Skeletal muscle tissue (tissue), 4 donors: ENCODE measurements around the gene C7. TPM values are rescaled to one million over a fixed set of nuclear protein-coding genes. Genes with fewer than 3 reads are reported as not detected.
"Not testable (repeated sequence)": the region's sequence is repeated elsewhere in the genome, so short reads cannot be mapped to it uniquely, and the experiment has no call there.

Experiments used
- H3K27ac ChIP-seq: one replicate; pipeline ENCODE4 v1.7.0; 2013; ENCODE audit warnings: mild to moderate bottlenecking, low read depth, low read length, inconsistent platforms
- H3K27me3 ChIP-seq, 3 donors: one replicate each; pipeline ENCODE4 v1.7.0; 2013; ENCODE audit warnings: low read length in 3 of 3; ENCODE audit not compliant: control insufficient read depth in 3 of 3, insufficient read depth in 3 of 3
- H3K36me3 ChIP-seq, 3 donors: one replicate each; pipeline ENCODE4 v1.7.0; 2013; ENCODE audit warnings: low read length in 3 of 3; ENCODE audit not compliant: control insufficient read depth in 3 of 3, insufficient read depth in 3 of 3
- H3K4me1 ChIP-seq, 3 donors: one replicate each; pipeline ENCODE4 v1.7.0; 2013; ENCODE audit warnings: low read length in 3 of 3, mild to moderate bottlenecking in 3 of 3; ENCODE audit not compliant: control insufficient read depth in 3 of 3, insufficient read depth in 3 of 3
- H3K4me3 ChIP-seq, 3 donors: one replicate each; pipeline ENCODE4 v1.7.0; 2013; ENCODE audit warnings: low read length in 3 of 3
- H3K9ac ChIP-seq, 3 donors: one replicate each; pipeline ENCODE4 v1.7.0; 2013; ENCODE audit warnings: low read length in 3 of 3, mild to moderate bottlenecking in 3 of 3, moderate library complexity in 2 of 3, low read depth in 1 of 3
- H3K9me3 ChIP-seq, 3 donors: one replicate each; pipeline ENCODE4 v1.7.0; 2013; ENCODE audit warnings: low read length in 3 of 3; ENCODE audit not compliant: control insufficient read depth in 3 of 3
- total RNA-seq: library from RNA; depleted of rRNA; stranded (reverse); fragments of >200 nt; gene quantifications from one replicate; pipeline ENCODE4 v1.2.3, GENCODE V29; 2014
- donor health status: Osteomylitis.

Gene C7
- 15.1 TPM for total RNA-seq

GRCh38 chr5:40909264-40909663, at the start of gene C7:
C7 (plus strand) TSS chr5:40909497; CDS start chr5:40909611, 114 bp downstream.
- Histone ChIP-seq H3K4me3 (no peak within 1 kb of the TSS), H3K36me3 (no peaks in the 10 kb centered on the region), H3K9ac (no peak within 1 kb of the TSS), H3K27me3 (no peaks in the 10 kb centered on the region), H3K4me1 (peaks cover 2 to 9% (median 7%) of the 10 kb centered on the region in 3 donors), H3K9me3 (no peaks in the 10 kb centered on the region), H3K27ac (no peak within 1 kb of the TSS)

GRCh38 chr5:40860711-40861110, 48.6 kb upstream of the C7 start:
- Histone ChIP-seq H3K36me3 (no peaks in the 10 kb centered on the region), H3K27me3 (no peaks in the 10 kb centered on the region), H3K4me3 (no peak overlapping the region), H3K4me1 (no peaks in the 10 kb centered on the region), H3K27ac (no peak overlapping the region), H3K9ac (no peak overlapping the region), H3K9me3 (no peaks in the 10 kb centered on the region)

- H3K27me3 ChIP-seq, H3K4me1 ChIP-seq, H3K27ac ChIP-seq, H3K9me3 ChIP-seq, H3K9ac ChIP-seq, H3K4me3 ChIP-seq, H3K36me3 ChIP-seq: not testable (repeated sequence)
Observed at GRCh38 chr5:40865004-40865403, 44.3 kb upstream of the C7 start.

GRCh38 chr5:40866844-40867243, 42.5 kb upstream of the C7 start:
- no peak overlapping the region for H3K4me3 ChIP-seq
- H3K27ac ChIP-seq: no peak overlapping the region
- H3K9ac ChIP-seq: no peak overlapping the region

GRCh38 chr5:40869384-40869783, 39.9 kb upstream of the C7 start:
- Histone ChIP-seq H3K9ac (no peak overlapping the region), H3K9me3 (no peaks in the 10 kb centered on the region), H3K27me3 (no peaks in the 10 kb centered on the region), H3K4me1 (no peaks in the 10 kb centered on the region), H3K36me3 (no peaks in the 10 kb centered on the region), H3K4me3 (no peak overlapping the region), H3K27ac (no peak overlapping the region)

More at GRCh38 chr5:40866844-40867243, 42.5 kb upstream of the C7 start:
- Histone ChIP-seq H3K36me3 (no peaks in the 10 kb centered on the region), H3K27me3 (no peaks in the 10 kb centered on the region), H3K9me3 (no peaks in the 10 kb centered on the region), H3K4me1 (no peaks in the 10 kb centered on the region)

- Histone ChIP-seq H3K27me3 (no peaks in the 10 kb centered on the region), H3K4me3 (no peak overlapping the region), H3K9ac (no peak overlapping the region), H3K9me3 (no peaks in the 10 kb centered on the region), H3K27ac (no peak overlapping the region), H3K36me3 (no peaks in the 10 kb centered on the region), H3K4me1 (no peaks in the 10 kb centered on the region)
Observed at GRCh38 chr5:40871177-40871576, 38.1 kb upstream of the C7 start.

GRCh38 chr5:40872253-40872652, 37.0 kb upstream of the C7 start:
- not testable (repeated sequence) for H3K27me3 ChIP-seq, H3K36me3 ChIP-seq, H3K4me1 ChIP-seq, H3K27ac ChIP-seq, H3K4me3 ChIP-seq, H3K9ac ChIP-seq, H3K9me3 ChIP-seq

GRCh38 chr5:40873286-40873880, 35.9 kb upstream of the C7 start:
- H3K9me3 ChIP-seq: no peaks in the 10 kb centered on the region
- H3K9ac ChIP-seq: no peak overlapping the region
- no peaks in the 10 kb centered on the region for H3K27me3 ChIP-seq
- no peak overlapping the region for H3K27ac ChIP-seq
- H3K36me3 ChIP-seq: no peaks in the 10 kb centered on the region
- H3K4me3 ChIP-seq: no peak overlapping the region
- no peaks in the 10 kb centered on the region for H3K4me1 ChIP-seq

- Histone ChIP-seq H3K27me3 (no peaks in the 10 kb centered on the region), H3K4me3 (no peak overlapping the region), H3K4me1 (no peaks in the 10 kb centered on the region), H3K9ac (no peak overlapping the region), H3K36me3 (no peaks in the 10 kb centered on the region), H3K9me3 (no peaks in the 10 kb centered on the region), H3K27ac (no peak overlapping the region)
Observed at GRCh38 chr5:40875958-40876357, 33.3 kb upstream of the C7 start.

- H3K9ac ChIP-seq: no peak overlapping the region
- no peaks in the 10 kb centered on the region for H3K27me3 ChIP-seq
- no peak overlapping the region for H3K4me3 ChIP-seq
- H3K27ac ChIP-seq: no peak overlapping the region
- H3K36me3 ChIP-seq: no peaks in the 10 kb centered on the region
- no peaks in the 10 kb centered on the region for H3K4me1 ChIP-seq
- no peaks in the 10 kb centered on the region for H3K9me3 ChIP-seq
Observed at GRCh38 chr5:40877371-40877988, 31.8 kb upstream of the C7 start.
